NCI-H460 (cell line): ENCODE results near the gene FRMD1. TPM values are rescaled to one million over a fixed set of nuclear protein-coding genes. Genes with fewer than 3 reads are reported as not detected.
"Not testable (repeated sequence)": the region's sequence is repeated elsewhere in the genome, so short reads cannot be mapped to it uniquely, and the experiment has no call there.

ENCODE experiments used
- DNase-seq: peaks from one replicate; pipeline ENCODE4 v3.0.0-alpha.2; 2016; ENCODE audit warnings: low read depth; ENCODE audit errors: extremely low read depth
- total RNA-seq: library from RNA; depleted of rRNA; stranded (reverse); fragments of >200 nt; shearing (Covaris generic); gene quantifications from 2 replicates; pipeline ENCODE4 v1.2.3, GENCODE V29; 2014

The FRMD1 gene
- total RNA-seq, 1 experiment from 2014 or later: not detected

DNA sequence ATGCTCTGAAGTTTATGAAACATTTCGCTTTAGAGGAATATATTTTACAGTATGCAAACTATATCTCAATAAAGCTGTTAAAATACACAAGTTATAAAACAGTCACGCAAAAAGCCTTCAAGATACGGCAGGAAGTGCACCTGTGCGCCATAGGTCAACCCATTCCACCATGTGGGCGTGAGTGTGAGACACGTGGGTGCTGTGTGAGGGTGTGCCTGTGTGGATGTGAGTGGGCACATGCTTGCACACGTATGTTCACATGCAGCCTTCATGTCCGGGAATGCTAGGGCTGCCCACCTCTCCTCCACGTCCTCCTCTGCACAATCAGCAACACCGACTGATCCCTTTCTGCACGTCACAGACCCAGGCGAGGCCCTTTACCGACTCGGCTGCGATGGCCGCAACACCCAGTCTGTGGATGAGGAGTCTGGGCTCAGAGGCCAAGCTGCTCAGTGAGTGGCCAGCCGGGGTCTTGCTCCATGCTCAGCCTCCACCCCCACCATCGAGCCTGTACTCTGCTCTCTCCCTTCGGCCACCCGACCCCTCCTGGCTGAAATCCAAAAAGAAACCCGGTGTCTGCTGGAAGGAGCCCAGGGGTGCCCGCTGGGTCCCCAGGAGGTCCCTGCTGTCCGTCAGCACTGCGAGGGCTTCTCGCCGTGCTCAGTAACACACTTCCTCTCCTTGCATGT lies 3.0 kb upstream of the FRMD1 start:
- DNase-seq: no peak

DNA sequence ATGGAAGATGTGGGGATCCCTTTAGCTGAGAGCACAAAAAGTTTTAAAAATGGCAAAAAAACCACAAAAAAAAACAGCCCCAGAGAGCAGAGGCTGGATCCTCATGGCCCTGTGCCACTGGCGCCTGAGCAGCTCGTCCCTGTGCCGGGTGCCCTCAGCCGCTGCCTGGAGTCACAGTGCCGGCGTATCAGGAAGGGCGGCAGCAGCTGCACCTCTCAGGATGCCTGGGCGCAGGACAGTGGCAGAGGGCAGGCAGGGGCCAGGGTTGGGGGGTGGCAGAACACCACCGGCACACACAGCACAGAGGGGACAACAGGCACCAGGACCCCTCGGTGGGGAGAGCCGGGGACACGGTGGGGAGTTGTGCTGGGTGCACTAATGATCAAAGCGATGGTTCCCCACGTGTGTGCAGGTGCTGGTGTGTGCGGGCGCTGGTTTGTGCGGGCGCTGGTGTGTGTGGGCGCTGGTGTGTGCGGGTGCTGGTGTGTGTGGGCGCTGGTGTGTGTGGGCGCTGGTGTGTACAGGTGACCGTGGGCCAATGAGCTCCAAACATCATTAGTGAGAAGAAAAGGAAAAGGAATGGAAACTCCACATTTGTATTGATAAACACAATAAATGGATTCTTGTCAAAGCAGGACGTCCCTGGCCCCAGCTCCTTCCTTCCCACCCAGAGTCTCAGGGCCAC lies 1.5 kb upstream of the FRMD1 start:
- DNase-seq: no peak

DNA sequence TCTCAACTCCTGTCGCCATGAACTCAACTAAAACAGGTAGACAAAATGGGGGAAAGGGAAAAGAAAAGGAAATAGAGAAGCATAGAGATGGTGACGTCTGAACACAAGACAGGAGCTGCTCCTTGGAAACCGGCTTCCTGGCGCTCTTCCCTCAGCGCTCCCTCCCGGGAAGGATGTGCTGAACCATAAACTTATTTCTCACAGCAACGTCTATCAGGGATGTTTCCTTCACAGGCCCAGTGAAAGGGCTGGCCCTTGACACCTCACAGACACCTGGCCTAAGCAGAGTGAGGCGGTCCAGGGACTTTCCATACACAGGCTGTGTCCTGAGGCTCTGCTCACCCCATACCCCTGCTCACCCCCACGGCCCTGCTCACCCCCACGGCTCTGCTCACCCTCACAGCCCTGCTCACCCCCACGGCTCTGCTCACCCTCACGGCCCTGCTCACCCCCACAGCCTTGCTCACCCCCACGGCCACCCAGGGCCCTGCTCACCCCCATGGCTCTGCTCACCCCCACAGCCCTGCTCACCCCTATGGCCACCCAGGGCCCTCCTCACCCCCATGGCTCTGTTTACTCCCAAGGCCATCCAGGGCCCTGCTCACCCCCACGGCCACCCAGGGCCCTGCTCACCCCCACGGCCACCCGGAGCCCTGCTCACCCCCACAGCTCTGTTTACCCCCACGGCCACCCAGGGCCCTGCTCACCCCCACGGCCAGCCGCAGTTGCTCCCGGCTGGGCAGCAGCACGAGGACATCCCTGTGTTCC lies 653 bp downstream of the FRMD1 start:
- DNase-seq: no peak

DNA sequence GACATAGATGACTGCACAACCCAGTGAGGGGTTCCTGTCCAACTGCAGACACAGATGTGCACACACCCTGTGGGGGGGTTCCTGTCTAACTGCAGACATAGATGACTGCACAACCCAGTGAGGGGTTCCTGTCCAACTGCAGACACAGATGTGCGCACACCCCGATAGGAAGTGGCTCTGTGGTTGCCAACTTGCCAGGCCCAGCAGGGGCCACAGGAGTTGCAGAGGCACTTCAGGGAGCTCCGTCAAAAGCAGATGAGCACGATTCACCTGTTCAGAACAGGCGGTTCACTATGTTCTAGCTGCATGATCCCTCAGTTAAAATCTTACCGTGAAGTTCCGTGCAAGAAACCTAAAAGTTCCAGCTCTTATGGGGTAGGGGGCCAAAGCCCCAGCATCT lies 1.6 kb downstream of the FRMD1 start:
- DNase-seq: not testable (repeated sequence)

DNA sequence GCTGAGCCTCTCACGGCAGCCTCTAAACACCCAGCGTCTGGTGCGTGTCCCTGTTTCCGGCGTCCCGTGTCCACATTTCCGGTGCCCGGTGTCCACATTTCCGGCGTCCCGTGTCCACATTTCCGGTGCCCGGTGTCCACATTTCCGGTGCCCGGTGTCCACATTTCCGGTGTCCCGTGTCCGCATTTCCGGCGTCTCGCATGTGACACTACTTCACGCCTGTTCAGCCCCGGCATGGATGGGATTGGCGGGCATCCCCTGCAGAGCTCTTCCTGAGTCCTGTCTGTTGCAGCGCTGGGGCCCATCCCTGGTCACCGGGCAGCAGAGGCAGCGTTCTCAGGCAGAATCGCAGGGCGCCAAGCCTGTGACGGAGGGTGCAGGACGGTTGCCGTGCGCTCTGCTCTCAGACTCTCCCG lies 3.2 kb downstream of the FRMD1 start:
- no peak for DNase-seq

DNA sequence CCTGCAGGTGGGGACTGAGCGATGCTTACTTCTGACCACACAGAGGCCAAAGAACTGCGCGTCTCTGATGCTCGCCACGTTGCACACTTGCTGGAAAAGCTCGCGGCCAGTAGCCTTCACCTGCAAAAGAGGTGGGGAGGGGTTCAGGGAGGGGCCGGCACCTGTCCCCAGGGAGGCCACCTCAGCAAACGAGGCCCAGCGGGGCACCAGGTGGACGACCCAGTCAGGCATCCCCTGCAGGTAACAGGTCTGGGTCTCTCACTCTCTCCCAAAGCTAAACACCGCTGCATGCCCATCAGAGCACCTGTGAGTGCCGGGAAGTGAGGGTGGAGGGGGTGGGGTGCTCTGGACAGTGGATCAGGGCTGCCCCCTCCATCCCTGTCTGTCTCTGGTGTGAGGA lies 3.8 kb downstream of the FRMD1 start:
- DNase-seq: no peak

DNA sequence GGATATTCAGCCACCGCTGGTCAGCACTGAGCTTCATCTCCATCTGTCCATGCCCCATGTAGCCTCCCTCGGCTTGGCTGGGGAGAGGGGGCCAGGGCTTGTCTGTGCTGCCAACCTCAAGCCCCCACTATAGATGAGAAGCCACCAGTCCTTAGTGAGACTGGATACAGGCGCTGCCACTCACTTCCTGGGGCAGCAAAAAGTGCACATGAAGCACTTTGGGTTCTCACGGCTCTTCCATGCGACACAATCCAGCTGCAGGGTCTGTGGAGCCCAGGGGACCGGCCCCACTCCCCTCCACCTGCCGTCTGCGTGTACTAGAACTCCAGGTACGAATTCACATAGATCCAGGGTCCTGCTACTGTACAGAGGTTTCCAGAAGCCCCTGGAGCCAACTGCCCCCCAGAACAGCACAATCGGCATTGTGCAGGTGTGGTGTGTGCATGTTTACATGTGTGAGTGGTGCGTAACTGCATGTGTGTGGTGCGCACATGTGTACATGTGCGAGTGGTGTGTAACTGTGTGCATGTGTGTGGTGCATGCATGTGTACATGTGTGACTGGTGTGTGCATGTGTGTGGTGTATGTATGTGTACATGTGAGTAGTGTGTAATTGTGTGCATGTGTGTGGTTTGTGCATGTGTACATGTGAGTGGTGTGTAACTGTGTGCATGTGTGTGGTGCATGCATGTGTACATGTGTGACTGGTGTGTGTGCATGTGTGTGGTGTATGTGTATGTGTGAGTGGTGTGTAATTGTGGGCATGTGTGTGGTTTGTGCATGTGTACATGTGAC lies 4.9 kb downstream of the FRMD1 start:
- DNase-seq: no peak

DNA sequence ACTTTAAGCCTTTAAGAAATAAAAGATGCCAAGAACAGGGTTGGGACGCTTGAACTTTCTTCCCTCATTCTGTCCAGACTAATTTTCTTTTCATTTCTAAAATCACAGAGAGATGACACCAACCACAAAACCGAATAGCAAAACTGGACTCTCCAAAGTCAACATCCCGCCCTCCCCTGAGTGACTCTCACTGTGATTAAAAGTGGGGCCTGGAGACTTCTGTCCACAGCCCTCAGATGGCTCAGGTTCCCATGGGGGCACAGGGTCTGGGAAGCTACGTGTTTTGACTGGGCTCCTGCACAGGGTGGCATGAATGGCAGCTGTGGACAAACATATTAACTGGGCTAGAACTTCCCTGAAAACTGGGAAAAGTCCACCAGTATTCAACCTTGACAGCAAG lies 6.3 kb downstream of the FRMD1 start:
- DNase-seq: no peak

DNA sequence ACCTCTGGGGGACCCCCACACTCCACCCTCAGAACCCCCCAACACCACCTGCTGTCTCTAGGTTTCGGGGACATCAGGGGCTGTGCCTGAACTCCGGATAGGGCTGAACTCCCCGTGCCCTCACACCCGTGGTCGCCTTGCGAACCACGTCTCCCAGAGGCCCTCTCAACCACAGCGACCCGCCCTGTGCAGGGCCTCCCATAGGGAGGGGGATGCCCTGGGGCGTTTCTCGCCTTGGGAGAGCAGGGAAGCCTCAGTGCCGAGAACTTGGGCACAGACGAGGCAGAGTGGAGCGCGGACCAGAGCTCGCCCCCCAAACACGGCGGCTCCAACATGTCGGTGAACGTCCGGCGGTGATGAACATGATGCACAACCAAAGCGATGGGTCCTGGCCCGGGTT lies 6.8 kb downstream of the FRMD1 start:
- DNase-seq: no peak

DNA sequence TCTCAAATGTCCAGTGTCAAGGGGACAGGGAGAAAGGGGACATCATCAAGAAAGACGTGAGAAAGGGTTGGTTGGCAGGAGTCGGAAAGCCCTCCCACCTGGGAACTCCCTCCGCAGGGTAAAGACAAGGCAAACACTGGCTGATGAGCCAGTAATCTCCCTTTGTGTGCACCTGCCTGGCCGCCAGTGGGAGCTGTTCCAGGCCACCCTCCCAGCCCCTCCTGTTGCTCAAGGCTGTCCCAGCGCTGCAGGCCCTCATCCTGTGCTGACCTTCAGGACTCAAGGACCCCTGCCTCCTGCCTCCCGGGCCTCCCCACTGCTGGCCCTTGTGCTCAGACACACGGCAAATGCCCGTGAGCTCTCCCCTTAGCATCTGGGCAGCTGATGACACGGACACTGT lies 7.4 kb downstream of the FRMD1 start:
- no peak for DNase-seq

DNA sequence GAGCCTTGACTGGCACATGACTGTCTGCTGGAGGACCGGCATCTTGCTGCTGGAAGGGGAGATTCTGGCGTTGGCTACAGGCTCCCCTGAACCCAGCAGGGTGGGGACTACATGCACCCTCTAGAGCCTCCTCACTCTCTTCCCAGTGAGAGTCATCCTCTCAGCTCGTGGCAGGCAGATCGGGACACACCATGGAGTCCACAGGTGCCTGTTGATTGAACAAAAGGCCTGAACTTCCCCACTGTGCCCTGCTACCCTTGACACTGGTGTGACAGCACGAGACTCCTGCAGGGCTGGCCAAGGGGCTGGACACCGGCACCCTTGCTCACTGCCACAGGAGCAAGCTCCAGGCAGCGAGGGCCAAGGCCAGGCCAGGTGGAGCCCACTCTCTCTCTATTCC lies 8.2 kb downstream of the FRMD1 start:
- DNase-seq: no peak

DNA sequence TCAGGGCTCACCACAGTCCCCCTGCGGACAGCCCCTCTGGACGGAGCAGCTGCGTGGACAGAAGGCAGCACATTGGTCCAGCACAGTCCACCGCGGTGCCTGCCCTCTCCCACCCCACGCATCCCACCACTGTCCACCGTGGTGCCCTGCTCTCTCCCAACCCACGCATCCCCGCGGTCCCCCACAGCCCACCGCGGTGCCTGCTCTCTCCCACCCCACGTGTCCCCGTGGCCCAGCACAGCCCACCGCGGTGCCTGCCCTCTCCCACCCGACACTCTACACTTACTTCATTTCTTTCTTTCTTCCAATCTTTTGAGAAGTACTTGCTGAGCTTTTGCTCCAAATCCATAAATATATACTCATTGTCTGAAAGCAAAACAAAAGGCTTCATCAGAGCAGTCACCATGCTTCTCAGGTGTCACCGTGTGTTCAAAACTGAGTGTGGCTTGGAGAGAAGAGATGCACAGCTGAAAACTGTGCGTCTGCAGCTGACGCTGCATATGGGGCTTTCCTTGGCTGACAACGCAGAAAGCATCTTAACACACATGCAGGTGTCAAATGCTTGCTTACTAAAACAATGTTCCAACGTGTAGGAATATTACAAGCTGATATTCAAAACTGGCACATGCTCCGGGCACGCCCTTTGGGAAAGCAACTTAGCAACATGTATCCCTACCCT lies 11.8 kb downstream of the FRMD1 start:
- DNase-seq: no peak

DNA sequence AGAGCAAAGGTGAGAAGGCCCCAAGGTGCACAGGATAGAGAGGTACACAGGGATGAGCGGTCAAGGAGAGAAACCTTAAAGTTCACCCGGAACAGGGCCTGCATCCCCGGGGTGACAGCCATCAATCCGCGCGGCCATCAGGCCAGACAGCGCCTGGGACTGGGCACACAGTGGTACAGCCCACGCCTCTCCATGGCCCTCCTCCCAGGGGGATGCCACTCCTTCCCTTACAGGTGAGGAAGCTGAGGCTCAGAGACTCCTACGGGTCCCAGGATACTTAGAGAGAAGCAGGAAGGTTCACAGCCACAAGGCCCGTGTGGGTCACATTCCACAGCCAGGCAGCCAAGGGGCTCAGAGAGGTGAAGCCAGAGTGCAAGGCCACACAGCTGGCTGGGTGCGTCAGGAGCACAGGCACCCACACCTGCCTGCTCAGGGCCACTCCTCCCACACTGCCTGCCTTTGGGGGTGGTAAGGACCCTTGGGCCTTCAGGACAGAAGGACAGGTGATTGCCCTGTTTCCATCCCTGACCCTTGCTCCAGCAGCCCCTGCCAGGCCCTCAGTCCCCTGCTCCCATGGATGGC lies 14.7 kb downstream of the FRMD1 start:
- DNase-seq: no peak

DNA sequence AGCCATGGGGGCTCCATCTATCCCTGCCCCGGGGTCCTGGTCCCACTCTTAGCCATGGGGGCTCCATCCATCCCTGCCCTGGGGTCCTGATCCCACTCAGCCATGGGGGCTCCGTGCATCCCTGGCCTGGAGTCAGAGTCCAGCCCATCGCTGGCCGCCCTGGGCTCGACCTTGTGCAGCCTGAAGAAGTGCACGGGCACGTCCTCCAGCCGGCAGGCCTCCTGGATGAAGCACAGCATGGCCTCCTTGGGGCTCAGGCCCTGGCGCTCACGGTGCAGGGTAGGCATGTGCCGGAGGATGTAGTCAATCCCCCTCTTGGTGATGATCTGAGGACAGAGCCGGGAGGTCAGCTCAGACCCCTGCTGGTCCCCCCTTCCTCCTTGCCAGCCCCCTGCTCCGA lies 15.6 kb downstream of the FRMD1 start:
- no peak for DNase-seq

DNA sequence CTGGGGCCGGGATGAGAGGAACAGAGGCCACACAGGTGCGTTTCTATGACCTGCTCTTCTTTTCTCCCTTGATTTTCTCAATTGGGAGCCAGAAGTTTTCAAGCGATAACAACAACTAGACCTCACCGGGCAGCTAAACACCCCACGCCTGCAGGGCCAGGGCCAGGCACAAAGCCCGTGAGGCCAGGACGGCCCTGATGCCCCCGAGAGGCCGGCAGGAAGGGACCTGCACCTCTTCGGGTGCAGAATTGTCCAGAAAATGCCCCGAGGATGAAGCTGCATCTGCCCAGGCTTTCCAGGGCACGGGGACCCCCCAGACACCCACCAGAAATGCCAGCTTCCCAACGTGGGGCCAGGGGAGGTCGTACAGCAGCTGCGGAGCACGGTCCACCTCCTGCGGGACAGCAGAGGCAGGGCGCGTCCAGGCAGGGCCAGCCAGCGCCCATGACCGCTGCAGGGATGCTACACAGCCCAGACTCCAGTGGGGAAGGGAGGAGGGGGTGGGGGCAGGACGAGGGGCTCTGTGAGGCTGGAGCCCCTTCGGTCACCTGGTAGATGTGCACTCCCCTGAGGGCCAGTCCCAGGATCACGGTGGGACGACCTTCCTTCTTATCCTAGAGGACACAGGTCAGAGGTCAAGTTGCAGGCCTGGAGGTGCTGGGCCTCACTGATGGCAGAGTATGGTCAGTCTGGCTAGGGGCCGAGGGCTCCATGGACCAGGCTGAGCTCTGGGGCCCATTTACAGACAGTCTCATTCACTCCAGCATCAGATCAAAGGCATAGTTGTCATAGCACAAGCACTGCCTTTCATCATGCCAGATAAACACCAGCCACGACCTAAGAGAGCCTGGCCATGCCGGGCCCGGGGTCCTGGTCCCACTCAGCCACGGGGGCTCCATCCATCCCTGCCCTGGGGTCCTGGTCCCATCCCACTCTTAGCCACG lies 16.4 kb downstream of the FRMD1 start:
- no peak for DNase-seq

DNA sequence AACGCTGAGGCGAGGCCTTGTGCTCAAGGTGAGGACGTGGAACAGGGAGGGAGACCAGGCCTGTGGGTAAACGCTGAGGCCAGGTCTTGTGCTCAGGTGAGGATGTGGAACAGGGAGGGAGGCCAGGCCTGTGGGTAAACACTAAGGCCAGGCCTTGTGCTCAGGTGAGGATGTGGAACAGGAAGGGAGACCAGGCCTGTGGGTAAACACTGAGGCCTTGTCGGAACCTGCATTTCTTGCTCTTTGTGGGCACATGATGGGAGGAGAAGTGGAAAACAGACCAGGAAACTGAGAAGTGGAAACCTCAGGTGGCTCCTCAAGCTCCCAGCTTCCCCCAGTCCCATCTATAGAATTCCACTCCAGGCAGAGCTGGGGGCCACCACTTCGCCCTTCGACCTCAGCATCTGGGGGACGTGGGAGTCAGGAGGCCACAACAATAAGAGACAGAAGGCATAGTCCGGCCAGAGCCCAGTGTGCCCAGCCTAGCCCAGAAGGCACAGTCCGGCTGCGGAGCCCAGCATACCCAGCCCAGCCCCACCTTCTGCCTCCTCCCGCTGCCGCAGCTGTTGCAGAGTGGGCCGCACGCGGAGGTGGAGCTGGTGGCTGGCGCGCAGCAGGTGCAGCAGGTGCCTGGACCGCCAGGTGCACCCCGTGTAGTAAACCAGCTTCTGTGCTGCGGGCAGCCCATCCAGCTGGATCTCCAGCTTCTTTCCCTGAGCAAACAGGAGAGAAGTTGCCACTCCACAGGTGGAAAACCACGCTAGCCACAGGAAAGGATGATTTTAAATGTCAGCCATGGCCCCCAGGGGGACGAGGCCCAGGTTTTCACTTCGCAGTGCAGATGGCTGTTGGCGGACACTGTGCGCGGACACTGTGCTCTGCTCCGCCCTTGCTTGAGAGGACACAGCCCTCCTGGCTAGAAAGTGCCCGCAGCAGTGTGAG lies 17.5 kb downstream of the FRMD1 start:
- DNase-seq: no peak

DNA sequence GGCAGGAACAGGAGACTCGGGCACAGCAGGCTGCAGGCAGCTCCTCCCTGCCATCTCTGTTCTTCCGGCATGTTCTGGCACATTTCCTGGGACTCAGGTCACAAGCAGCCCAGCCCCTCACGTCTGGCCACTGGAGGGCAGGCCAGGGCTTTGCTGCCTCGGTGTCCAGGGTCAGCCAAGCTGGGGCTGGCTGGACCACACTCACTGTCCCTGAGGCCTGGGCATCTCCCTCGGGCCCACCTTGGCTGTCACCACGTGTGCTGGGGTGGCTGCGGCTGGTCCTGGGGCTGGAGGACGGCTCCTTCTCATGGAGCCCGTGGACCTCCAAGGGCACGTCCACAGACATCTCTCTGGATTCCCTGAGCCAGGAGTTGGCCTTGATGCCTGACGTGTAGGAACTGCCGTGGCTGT lies 18.5 kb downstream of the FRMD1 start:
- DNase-seq: peak; percentile 32
